ENCODE data around the gene LSAMP. TPM values are rescaled to one million over a fixed set of nuclear protein-coding genes. Genes with fewer than 3 reads are reported as not detected.

LSAMP gene
- total RNA-seq, 1 experiment from 2014 or later, result 0.90 TPM

GRCh38 chr3:115825046-115825445 is 620.2 kb downstream of the LSAMP start:
- no peak overlapping the region for H4K91ac ChIP-seq (ENCODE audit: insufficient read length, low read depth, low read length)
- H3K27me3 ChIP-seq (ENCODE audit: insufficient read depth, low read length), result no peaks in the 10 kb centered on the region
- H2BK5ac ChIP-seq (ENCODE audit: insufficient read length, low read length), result no peak overlapping the region
- Mint-ChIP-seq H3K4me3 (no peak overlapping the region), H3K27ac (no peak overlapping the region), H3K9me3 (no peaks in the 10 kb centered on the region), H3K36me3 (ENCODE audit: insufficient read depth in 1 of 3, low read depth in 3 of 3) (no peaks in the 10 kb centered on the region), H3K4me1 (peaks cover 3 to 6% of the 10 kb centered on the region in 2 experiments; a peak in 2 of 4 replicates), H3K27me3 (ENCODE audit: low read depth) (no peaks in the 10 kb centered on the region)
- H3T11ph ChIP-seq (ENCODE audit: low read length), result no peak overlapping the region
- H2AK5ac ChIP-seq (ENCODE audit: insufficient read length, low read length), result no peak overlapping the region
- H3K23me2 ChIP-seq (ENCODE audit: insufficient read length, low read depth, low read length, poor library complexity, severe bottlenecking), result no peaks in the 10 kb centered on the region
- no peak overlapping the region for H3K56ac ChIP-seq (ENCODE audit: insufficient read length, low read depth, low read length)
- H3K9ac ChIP-seq (ENCODE audit: extremely low read depth, insufficient read length, low read length), result no peak overlapping the region
- H3K4me1 ChIP-seq (ENCODE audit: insufficient read depth, low read length), result no peaks in the 10 kb centered on the region
- no peak overlapping the region for H3K18ac ChIP-seq (ENCODE audit: insufficient read length, low read depth, low read length)
- no peaks in the 10 kb centered on the region for H3K79me1 ChIP-seq (ENCODE audit: insufficient read depth, low read depth, low read length, poor library complexity, severe bottlenecking)
- no peak overlapping the region for H3K4me2 ChIP-seq (ENCODE audit: insufficient read depth, insufficient read length, low read length)
- H3K14ac ChIP-seq (ENCODE audit: insufficient read depth, low read length), result no peak overlapping the region
- H2AFZ ChIP-seq (ENCODE audit: low read length), result no peak overlapping the region
- no peak overlapping the region for H2BK12ac ChIP-seq (ENCODE audit: insufficient read length, low read depth, low read length)
- no peak overlapping the region for H3K27ac ChIP-seq (ENCODE audit: insufficient read length, low read depth, low read length)
- H4K20me1 ChIP-seq (ENCODE audit: control insufficient read depth, insufficient read depth, insufficient read length), result no peaks in the 10 kb centered on the region
- H2BK120ac ChIP-seq (ENCODE audit: low read depth, low read length, poor library complexity, severe bottlenecking), result no peak overlapping the region
- TF ChIP-seq CTCF (conservative IDR thresholded peaks at IDR 0.05), result no peak
- no CpG with 5 or more reads among the region's 2 CpGs for WGBS (ENCODE audit: extremely low coverage, insufficient read length, low lambda C conversion rate)
- no peaks in the 10 kb centered on the region for H3K79me2 ChIP-seq (ENCODE audit: insufficient read depth, low read length)
- H4K8ac ChIP-seq (replicated peaks; ENCODE audit: insufficient read length, low read depth, low read length), result no peak overlapping the region
- H3K4ac ChIP-seq (ENCODE audit: low read depth, low read length), result no peak overlapping the region
- H3K9me3 ChIP-seq (ENCODE audit: control insufficient read depth, low read depth, low read length), result no peaks in the 10 kb centered on the region
- H3K23ac ChIP-seq (ENCODE audit: insufficient read length, low read depth, low read length), result no peak overlapping the region
- H2BK20ac ChIP-seq (ENCODE audit: low read depth, low read length, poor library complexity, severe bottlenecking), result no peak overlapping the region
- no peak overlapping the region for H4K5ac ChIP-seq (ENCODE audit: insufficient read length, low read depth, low read length)
- DNase-seq, result no peak
- no peak overlapping the region for H2BK15ac ChIP-seq (ENCODE audit: low read depth, low read length)
